Activated CD4-positive, alpha-beta T cell treated with anti-CD3 and anti-CD28 coated beads for 36 hours (primary cell): ENCODE data around the gene SPINK6. TPM values are rescaled to one million over a fixed set of nuclear protein-coding genes. Genes with fewer than 3 reads are reported as not detected.

ENCODE experiments used
- total RNA-seq, 2 experiments: library from RNA; stranded (reverse); gene quantifications; one replicate each; pipeline ENCODE4 v1.2.3, GENCODE V29; 2021

SPINK6 gene
- total RNA-seq, 2 experiments from 2014 or later, result not detected

Other genes starting within 250 kb of the SPINK6 start
- not detected for gene SPINK5, start 139.1 kb upstream of the SPINK6 start, total RNA-seq
- gene SPINK14, start 34.5 kb upstream of the SPINK6 start, total RNA-seq, result not detected
- gene MARCOL, start 35.5 kb downstream of the SPINK6 start, total RNA-seq, result not detected
- gene SPINK13, start 65.8 kb downstream of the SPINK6 start, total RNA-seq, result not detected
- not detected for gene SPINK7, start 109.4 kb downstream of the SPINK6 start, total RNA-seq
- gene SPINK9, start 132.5 kb downstream of the SPINK6 start, total RNA-seq, result not detected
- 10 to 100 TPM; 47.5 to 65.4 TPM for gene FBXO38, start 180.9 kb downstream of the SPINK6 start, total RNA-seq